Heart left ventricle (tissue), 16 donors: ENCODE data around the gene C1orf21. TPM values are rescaled to one million over a fixed set of nuclear protein-coding genes. Genes with fewer than 3 reads are reported as not detected.

Experiments
- ATAC-seq, 4 donors: fragments of 200-7000 bp; cut with Tn5 transposase; one replicate each; pipeline ENCODE4 v1.9.1; 2020 to 2022; ENCODE audit warnings: moderate library complexity in 4 of 4, mild to moderate bottlenecking in 3 of 4, moderate number of reproducible peaks in 1 of 4
- DNase-seq, 5 donors: peaks; one replicate each; pipeline ENCODE4 v3.0.0-alpha.2; 2020
- H3K27ac ChIP-seq, 12 donors: fragments of 200-600 bp; sonication (generic) in 4 of 12; one replicate each; pipeline versions ENCODE4 v1.5.0 to v1.8.0; 2016 to 2022; ENCODE audit warnings: mild to moderate bottlenecking in 2 of 12
- H3K27me3 ChIP-seq, 9 donors: fragments of 200-600 bp; sonication (generic) in 2 of 9; one replicate each; pipeline versions ENCODE4 v1.5.1 to v1.8.0; 2016 to 2022; ENCODE audit warnings: mild to moderate bottlenecking in 3 of 9
- H3K36me3 ChIP-seq, 9 donors: fragments of 200-600 bp; sonication (generic) in 2 of 9; one replicate each; pipeline versions ENCODE4 v1.5.0 to v1.8.0; 2018 to 2022; ENCODE audit warnings: mild to moderate bottlenecking in 2 of 9
- H3K4me1 ChIP-seq, 12 donors: fragments of 200-600 bp; sonication (generic) in 4 of 12; one replicate each; pipeline versions ENCODE4 v1.5.0 to v1.8.0; 2016 to 2022; ENCODE audit warnings: mild to moderate bottlenecking in 3 of 12
- H3K4me3 ChIP-seq, 12 donors: fragments of 200-600 bp; sonication (generic) in 4 of 12; one replicate each; pipeline versions ENCODE4 v1.5.0 to v1.8.0; 2017 to 2022; ENCODE audit warnings: mild to moderate bottlenecking in 9 of 12, moderate library complexity in 4 of 12
- H3K9me3 ChIP-seq, 12 donors: fragments of 200-600 bp; sonication (generic) in 4 of 12; one replicate each; pipeline versions ENCODE4 v1.5.0 to v1.8.0; 2016 to 2022; ENCODE audit warnings: mild to moderate bottlenecking in 1 of 12
- CTCF ChIP-seq, 12 donors: fragments of 200-600 bp; sonication (generic) in 4 of 12; IDR thresholded peaks; one replicate each; pipeline versions ENCODE4 v1.5.0 to v1.8.0; 2018 to 2022; ENCODE audit warnings: antibody characterized with exemption in 12 of 12, mild to moderate bottlenecking in 5 of 12
- POLR2A ChIP-seq, 2 donors: fragments of 450-650 bp; IDR thresholded peaks; one replicate each; pipeline ENCODE4 v1.6.1; 2017; ENCODE audit warnings: antibody characterized with exemption in 2 of 2, mild to moderate bottlenecking in 2 of 2, moderate library complexity in 2 of 2
- WGBS, 4 donors: extraction: QIAGEN DNeasy Blood & Tissue Kit in 2 of 4; methylation state at CpG; one replicate each; pipeline versions ENCODE4 v1.1.5 to v1.1.7; 2013 to 2018; 5-methylcytosine and 5-hydroxymethylcytosine counted together
- intact Hi-C, 10 donors: fragments of 100-400 bp; cut with DNase I; formaldehyde crosslinking; loops; one replicate each; pipeline versions ENCODE4 v1.11.1 to v1.14.2; 2022
- polyA plus RNA-seq, 2 donors: library from polyadenylated mRNA; stranded (reverse); fragments of 200-250 nt; gene quantifications; one replicate each; pipeline ENCODE4 v1.2.3, GENCODE V29; 2013
- total RNA-seq, 9 donors: library from RNA; depleted of rRNA in 2 of 9; stranded (reverse); fragments of >200 nt in 2 of 9; fragmentation: NEBNext Ultra II Directional in 3 of 9; extraction: Animal tissue kit (Norgen Biotek cat#: 25700) in 3 of 9; gene quantifications; one replicate each; pipeline versions ENCODE4 v1.1.0 to v1.2.4, GENCODE V29; 2016 to 2023
- donor health status: ischemic (EF 13 %, LVEDD 7.1; RV severe dilation, severe dysfunction).
- donor health status: healthy with polysubstance abuse.
- donor health status: DM: no; HTN: yes; CAD: no.
- donor health status: DM: no; HTN: no; CAD: no.
- donor health status: ischemic (EF 25% LVEDD 6.9; RV normal size, moderate dysfunction).
- donor health status: ischemic (EF 25% LVEDD 5.7; RV mildly dilated, moderate dysfunction).
- donor health status: healthy.
- donor health status: DM: yes; HTN: yes; CAD: no.
- donor health status: ischemic (EF 35%, LVEDD 5.7; RV mildly dilated, moderate dysfunction).
- donor health status: nonischemic (EF 11% LVEDD 7.7; RV severe dilation, severe dysfunction).
- donor health status: DM: yes; HTN: yes; CAD: no.
- donor health status: PGD.
- donor health status: ischemic (EF 29% LVEDD 5.4; RV normal size, mild dysfunction).
- donor health status: nonischemic (EF 23%, LVEDD 6.1; RV moderate dilation, normal function).

The C1orf21 gene
- total and polyA plus RNA-seq, 11 donors: 32.0 to 81.3 (median 68.4) TPM

DNA sequence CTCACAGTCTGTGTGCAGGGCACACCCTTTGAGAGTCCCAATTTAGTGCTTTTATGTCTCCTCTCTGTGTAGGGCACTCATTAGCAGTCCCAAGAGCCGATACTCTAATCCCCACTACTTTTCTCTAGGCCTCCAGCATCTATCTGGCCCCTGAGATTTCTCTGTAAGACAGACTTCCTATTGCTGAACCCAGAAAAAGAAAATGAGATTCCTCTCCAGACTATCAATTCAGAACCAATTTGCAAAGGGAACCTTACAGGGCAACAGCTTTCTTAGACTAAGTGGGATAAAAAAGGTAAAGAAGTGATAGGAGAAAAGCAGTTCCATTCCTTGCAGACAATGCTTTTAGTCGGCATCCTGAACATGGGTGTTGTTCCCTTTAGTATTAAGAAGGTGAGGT, 195.6 kb downstream of the C1orf21 start:
- no peak overlapping the region for H3K27ac ChIP-seq
- 87 to 98% (median 92%) methylated on average over 2 of the region's 2 CpGs for WGBS, 4 donors
- no peak for TF ChIP-seq POLR2A (IDR thresholded peaks at IDR 0.05)
- no peak for TF ChIP-seq CTCF (IDR thresholded peaks at IDR 0.05)
- ATAC-seq (no peak), DNase-seq (no peak)
- intact Hi-C loops: no loop called here
- H3K4me1 ChIP-seq: peaks cover 0 to 13% (median 0%) of the 10 kb centered on the region in 12 donors
- no peaks in the 10 kb centered on the region for H3K27me3 ChIP-seq
- H3K36me3 ChIP-seq: no peaks in the 10 kb centered on the region
- peaks cover 0 to 13% (median 0%) of the 10 kb centered on the region in 12 donors for H3K9me3 ChIP-seq
- no peak overlapping the region for H3K4me3 ChIP-seq

GRCh38 chr1:184583849-184584248, 197.0 kb downstream of the C1orf21 start:
- Histone ChIP-seq H3K4me1 (peaks cover 0 to 5% (median 0%) of the 10 kb centered on the region in 12 donors), H3K4me3 (no peak overlapping the region), H3K36me3 (no peaks in the 10 kb centered on the region), H3K27ac (no peak overlapping the region), H3K9me3 (peaks cover 0 to 13% (median 0%) of the 10 kb centered on the region in 12 donors), H3K27me3 (no peaks in the 10 kb centered on the region)
- TF ChIP-seq CTCF (IDR thresholded peaks at IDR 0.05): no peak
- no peak for TF ChIP-seq POLR2A (IDR thresholded peaks at IDR 0.05)
- intact Hi-C loops: no loop called here
- DNase-seq (no peak), ATAC-seq (no peak)
- WGBS, 4 donors: 58 to 74% (median 64%) methylated on average over 5 of the region's 5 CpGs

DNA sequence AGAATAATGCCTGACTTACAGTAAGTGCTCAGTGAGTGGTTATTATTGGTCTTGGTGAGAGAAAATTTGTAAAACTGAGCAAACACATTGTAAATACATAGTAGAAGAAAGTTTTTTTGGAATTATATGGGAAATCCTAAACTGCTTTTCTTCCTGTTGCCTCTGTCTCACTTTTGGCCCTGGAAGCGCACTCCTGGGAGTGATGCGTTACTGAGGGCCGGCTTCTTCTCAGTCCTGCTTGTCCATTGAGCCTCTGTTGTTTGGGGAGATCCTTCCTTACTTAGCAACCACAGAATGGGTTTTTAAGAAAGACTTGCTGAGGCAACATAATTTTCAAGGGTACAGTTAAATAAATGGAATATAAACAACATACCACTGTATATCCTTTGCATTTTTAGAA, 201.9 kb downstream of the C1orf21 start:
- Histone ChIP-seq H3K4me3 (no peak overlapping the region), H3K36me3 (peaks cover 0 to 30% (median 6%) of the 10 kb centered on the region in 9 donors), H3K9me3 (peaks cover 0 to 4% (median 0%) of the 10 kb centered on the region in 12 donors), H3K4me1 (peaks cover 0 to 16% (median 1%) of the 10 kb centered on the region in 12 donors), H3K27ac (no peak overlapping the region), H3K27me3 (no peaks in the 10 kb centered on the region)
- intact Hi-C loops: no loop called here
- 88 to 96% (median 93%) methylated on average over 3 of the region's 3 CpGs for WGBS, 4 donors
- ATAC-seq (no peak), DNase-seq (no peak)
- TF ChIP-seq POLR2A (IDR thresholded peaks at IDR 0.05) (no peak), CTCF (IDR thresholded peaks at IDR 0.05) (no peak)

GRCh38 chr1:184590163-184590750, 203.4 kb downstream of the C1orf21 start:
- Histone ChIP-seq H3K27me3 (no peaks in the 10 kb centered on the region), H3K4me3 (no peak overlapping the region), H3K4me1 (peaks cover 0 to 16% (median 1%) of the 10 kb centered on the region in 12 donors), H3K9me3 (peaks cover 0 to 4% (median 0%) of the 10 kb centered on the region in 12 donors), H3K27ac (no peak overlapping the region), H3K36me3 (peaks cover 0 to 32% (median 6%) of the 10 kb centered on the region in 9 donors)
- TF ChIP-seq CTCF (IDR thresholded peaks at IDR 0.05) (no peak), POLR2A (IDR thresholded peaks at IDR 0.05) (no peak)
- intact Hi-C loops: no loop called here
- DNase-seq (no peak), ATAC-seq (no peak)
- WGBS, 4 donors: 70 to 83% (median 73%) methylated on average over 5 of the region's 5 CpGs
